SK-N-SH (cell line): Measurements from ENCODE around the gene GAS1. TPM values are rescaled to one million over a fixed set of nuclear protein-coding genes. Genes with fewer than 3 reads are reported as not detected.

ENCODE experiments used
- CTCF ChIA-PET: fragments of 300-600, 350-600 bp; formaldehyde crosslinking; extraction: SDS; loops from one replicate; lab custom pipeline; 2021; lab: Yijun Ruan, JAX
- POLR2A ChIA-PET: fragments of 350-600 bp; sonication (Branson Sonifier 250); formaldehyde crosslinking; extraction: SDS; loops from one replicate; lab custom pipeline; 2020; ENCODE audit warnings: antibody characterized with exemption, inconsistent platforms; lab: Yijun Ruan, JAX
- DNase-seq: peaks from one replicate; pipeline ENCODE4 v3.0.0; 2012
- H2AFZ ChIP-seq: fragments of 200-600 bp; sonication (generic); 2 replicates; pipeline ENCODE4 v1.8.1; 2016; ENCODE audit warnings: antibody characterized with exemption, mild to moderate bottlenecking, low read depth
- H3F3A ChIP-seq: fragments of 200-600 bp; sonication (generic); replicated peaks from 2 replicates; pipeline ENCODE3; 2016; ENCODE audit warnings: antibody characterized with exemption, mild to moderate bottlenecking; ENCODE audit not compliant: insufficient read depth
- H3K27ac ChIP-seq, 2 experiments: fragments of 200-500 bp in 1 of 2; fragments of 200-600 bp in 1 of 2; sonication (Bioruptor generic) in 1 of 2; sonication (generic), shearing (Covaris generic) in 1 of 2; 2 replicates each; pipeline versions ENCODE4 v1.5.1 to v1.6.1; 2014 to 2016; ENCODE audit warnings: low read depth in 2 of 2, inconsistent platforms in 1 of 2, low read length in 1 of 2, mild to moderate bottlenecking in 1 of 2, mixed read lengths in 1 of 2
- H3K27me3 ChIP-seq: fragments of 200-600 bp; sonication (generic), shearing (Covaris generic); 2 replicates; pipeline ENCODE4 v1.6.1; 2016; ENCODE audit warnings: mixed run types; ENCODE audit not compliant: insufficient read depth
- H3K36me3 ChIP-seq, 2 experiments: fragments of 200-500 bp in 1 of 2; fragments of 200-600 bp in 1 of 2; sonication (Bioruptor generic) in 1 of 2; sonication (generic) in 1 of 2; replicated peaks in 1 of 2; 2 replicates each; pipeline versions ENCODE3 to v1.5.1; 2014 to 2016; ENCODE audit warnings: low read length in 1 of 2, mild to moderate bottlenecking in 1 of 2; ENCODE audit not compliant: insufficient read depth in 2 of 2, control insufficient read depth in 1 of 2
- H3K4me1 ChIP-seq, 2 experiments: fragments of 200-500 bp in 1 of 2; fragments of 200-600 bp in 1 of 2; sonication (Bioruptor generic) in 1 of 2; sonication (generic), shearing (Covaris generic) in 1 of 2; 2 replicates each; pipeline versions ENCODE4 v1.5.1 to v1.6.1; 2014 to 2016; ENCODE audit warnings: low read depth in 1 of 2, low read length in 1 of 2, mixed run types in 1 of 2; ENCODE audit not compliant: insufficient read depth in 2 of 2, control insufficient read depth in 1 of 2
- H3K4me2 ChIP-seq: fragments of 200-600 bp; sonication (generic), shearing (Covaris generic); 2 replicates; pipeline ENCODE4 v1.6.1; 2017; ENCODE audit warnings: mixed run types
- H3K4me3 ChIP-seq, 2 experiments: fragments of 200-500 bp in 1 of 2; fragments of 200-600 bp in 1 of 2; sonication (Bioruptor generic) in 1 of 2; sonication (generic), shearing (Covaris generic) in 1 of 2; 2 replicates each; pipeline versions ENCODE4 v1.5.1 to v1.8.1; 2014 to 2016; ENCODE audit warnings: low read depth in 2 of 2, inconsistent platforms in 1 of 2, low read length in 1 of 2, mild to moderate bottlenecking in 1 of 2, mixed read lengths in 1 of 2, moderate library complexity in 1 of 2
- H3K79me2 ChIP-seq: fragments of 200-600 bp; sonication (generic); 2 replicates; pipeline ENCODE4 v1.8.1; 2017; ENCODE audit warnings: mild to moderate bottlenecking; ENCODE audit not compliant: insufficient read depth
- H3K9ac ChIP-seq: fragments of 200-600 bp; sonication (generic); 2 replicates; pipeline ENCODE4 v1.6.1; 2017; ENCODE audit warnings: mixed run types
- H3K9me2 ChIP-seq: fragments of 200-600 bp; sonication (generic); 2 replicates; pipeline ENCODE4 v1.6.1; 2017; ENCODE audit warnings: mixed run types
- H3K9me3 ChIP-seq: fragments of 200-600 bp; sonication (generic); 2 replicates; pipeline ENCODE4 v1.6.1; 2017; ENCODE audit warnings: mixed run types, mild to moderate bottlenecking, moderate library complexity
- H4K20me1 ChIP-seq: fragments of 200-600 bp; sonication (generic); 2 replicates; pipeline ENCODE4 v1.6.1; 2017; ENCODE audit warnings: mild to moderate bottlenecking, mixed run types; ENCODE audit not compliant: insufficient read depth
- CHD2 ChIP-seq: fragments of 150-350 bp; IDR thresholded peaks from 2 replicates; pipeline ENCODE4 v1.6.1; 2018; ENCODE audit warnings: low read length; ENCODE audit not compliant: partially characterized antibody
- CTCF ChIP-seq: fragments of 200-600 bp; sonication (generic); IDR thresholded peaks from 2 replicates; pipeline ENCODE4 v1.6.1; 2017; ENCODE audit warnings: antibody characterized with exemption, mild to moderate bottlenecking, moderate library complexity
- EP300 ChIP-seq, 2 experiments: IDR thresholded peaks; 2 replicates each; pipeline versions ENCODE4 v1.4.0 to v1.6.1; 2012; ENCODE audit warnings: borderline replicate concordance in 1 of 2, low read depth in 1 of 2, low read length in 1 of 2
- EZH2phosphoT487 ChIP-seq: fragments of 200-600 bp; sonication (generic); IDR thresholded peaks from 2 replicates; pipeline ENCODE4 v1.6.1; 2017; ENCODE audit warnings: low read depth, mixed run types, mild to moderate bottlenecking, antibody characterized with exemption, moderate library complexity, borderline replicate concordance
- FOSL2 ChIP-seq: IDR thresholded peaks from 2 replicates; pipeline ENCODE4 v1.4.0; 2012; ENCODE audit warnings: low read depth, mild to moderate bottlenecking, moderate library complexity, borderline replicate concordance
- FOXM1 ChIP-seq: IDR thresholded peaks from 2 replicates; pipeline ENCODE4 v1.4.0; 2012; ENCODE audit warnings: low read depth, mild to moderate bottlenecking
- GABPA ChIP-seq: IDR thresholded peaks from 2 replicates; pipeline ENCODE4 v1.4.0; 2012; ENCODE audit warnings: low read depth, mild to moderate bottlenecking
- GATA2 ChIP-seq: sonication (generic); formaldehyde crosslinking; IDR thresholded peaks from 2 replicates; pipeline ENCODE4 v1.5.0; 2020; ENCODE audit warnings: mild to moderate bottlenecking, missing genetic modification reagents
- MEF2A ChIP-seq: IDR thresholded peaks from 2 replicates; pipeline ENCODE4 v1.4.0; 2012; ENCODE audit warnings: low read depth, borderline replicate concordance
- MXI1 ChIP-seq: IDR thresholded peaks from 2 replicates; pipeline ENCODE4 v1.6.1; 2012; ENCODE audit warnings: mild to moderate bottlenecking, low read depth, low read length, improper control_type of control experiment
- NFIC ChIP-seq: IDR thresholded peaks from 2 replicates; pipeline ENCODE4 v1.4.0; 2012; ENCODE audit warnings: borderline replicate concordance
- NRF1 ChIP-seq: IDR thresholded peaks from 2 replicates; pipeline ENCODE4 v1.6.1; 2012; ENCODE audit warnings: low read depth, mild to moderate bottlenecking, low read length
- PBX3 ChIP-seq: IDR thresholded peaks from 2 replicates; pipeline ENCODE4; 2012
- POLR2AphosphoS5 ChIP-seq: IDR thresholded peaks from 2 replicates; pipeline ENCODE4 v1.6.1; 2012; ENCODE audit warnings: low read depth, low read length
- REST ChIP-seq: IDR thresholded peaks from 2 replicates; pipeline ENCODE4 v1.6.1; 2012; ENCODE audit warnings: mild to moderate bottlenecking, low read depth, low read length, moderate library complexity
- RXRA ChIP-seq: IDR thresholded peaks from 2 replicates; pipeline ENCODE4 v1.4.0; 2012; ENCODE audit warnings: low read depth, mild to moderate bottlenecking, borderline replicate concordance
- TEAD4 ChIP-seq: IDR thresholded peaks from 2 replicates; pipeline ENCODE4 v1.4.0; 2012; ENCODE audit warnings: mild to moderate bottlenecking, borderline replicate concordance; ENCODE audit not compliant: insufficient read depth
- YY1 ChIP-seq: IDR thresholded peaks from 2 replicates; pipeline ENCODE4 v1.4.0; 2012; ENCODE audit warnings: low read depth, mild to moderate bottlenecking
- WGBS: methylation state at CpG from one replicate; pipeline ENCODE4 v1.1.6; 2017; ENCODE audit warnings: low lambda C conversion rate; 5-methylcytosine and 5-hydroxymethylcytosine counted together
- polyA plus RNA-seq, 3 experiments: library from polyadenylated mRNA; depleted of rRNA; stranded (reverse); fragments of >200 nt; gene quantifications; 2 replicates each; pipeline ENCODE4 v1.2.3, GENCODE V29; 2012
- TF ChIP-seq, protein P1 (sequence below): IDR thresholded peaks from 2 replicates; pipeline ENCODE4 v1.4.0; 2012; ENCODE audit warnings: low read depth
- TF ChIP-seq, protein P2 (sequence below): fragments of 150-350 bp; IDR thresholded peaks from 2 replicates; pipeline ENCODE4 v1.6.1; 2016; ENCODE audit warnings: mild to moderate bottlenecking, low read depth, low read length

Gene GAS1
- polyA plus RNA-seq, 1 of the 3 experiments (the other 2 are of a cell fraction): 37.8 TPM

DNA sequence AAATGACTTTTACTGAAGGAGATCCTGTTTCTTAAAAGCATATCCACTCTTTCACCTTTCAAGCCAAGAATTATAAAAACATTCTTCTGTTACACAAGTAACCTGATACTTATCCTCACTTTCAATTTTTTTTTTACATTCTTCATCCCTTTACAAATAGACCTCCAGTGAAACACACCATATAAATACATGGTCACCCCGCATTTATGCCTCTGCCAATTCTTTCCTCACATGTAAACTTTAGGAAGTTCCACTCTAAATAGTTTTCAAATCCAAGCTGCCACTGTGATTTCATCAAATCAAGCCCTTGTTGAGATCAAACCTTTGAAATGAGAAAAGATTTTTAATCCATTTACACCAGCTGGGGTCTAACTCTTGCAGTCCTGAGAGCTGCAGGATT, 40.0 kb downstream of the GAS1 start:
- no peaks in the 10 kb centered on the region for H3K79me2 ChIP-seq
- CTCF ChIA-PET: interaction anchor here (0.8 kb wide), 1 partner anchor 22 kb away, joined by 3 read pairs; no protein-coding TSS in a partner anchor
- H3K27me3 ChIP-seq: no peaks in the 10 kb centered on the region
- no peak overlapping the region for H3K27ac ChIP-seq
- H3K36me3 ChIP-seq: no peaks in the 10 kb centered on the region
- H2AFZ ChIP-seq: no peak overlapping the region
- TF ChIP-seq, protein P1, sequence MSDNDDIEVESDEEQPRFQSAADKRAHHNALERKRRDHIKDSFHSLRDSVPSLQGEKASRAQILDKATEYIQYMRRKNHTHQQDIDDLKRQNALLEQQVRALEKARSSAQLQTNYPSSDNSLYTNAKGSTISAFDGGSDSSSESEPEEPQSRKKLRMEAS: no peak
- no peak for TF ChIP-seq FOXM1
- no peak for TF ChIP-seq TEAD4
- TF ChIP-seq GATA2 (CRISPR knock-in tag): no peak
- TF ChIP-seq POLR2AphosphoS5: no peak
- no peak for TF ChIP-seq NFIC
- no peak for TF ChIP-seq EZH2phosphoT487
- TF ChIP-seq MEF2A: no peak
- no peak for TF ChIP-seq MXI1
- TF ChIP-seq GABPA: no peak
- no peak for TF ChIP-seq REST
- TF ChIP-seq NRF1: no peak
- no peak for TF ChIP-seq FOSL2
- TF ChIP-seq CTCF: no peak
- TF ChIP-seq, protein P2, sequence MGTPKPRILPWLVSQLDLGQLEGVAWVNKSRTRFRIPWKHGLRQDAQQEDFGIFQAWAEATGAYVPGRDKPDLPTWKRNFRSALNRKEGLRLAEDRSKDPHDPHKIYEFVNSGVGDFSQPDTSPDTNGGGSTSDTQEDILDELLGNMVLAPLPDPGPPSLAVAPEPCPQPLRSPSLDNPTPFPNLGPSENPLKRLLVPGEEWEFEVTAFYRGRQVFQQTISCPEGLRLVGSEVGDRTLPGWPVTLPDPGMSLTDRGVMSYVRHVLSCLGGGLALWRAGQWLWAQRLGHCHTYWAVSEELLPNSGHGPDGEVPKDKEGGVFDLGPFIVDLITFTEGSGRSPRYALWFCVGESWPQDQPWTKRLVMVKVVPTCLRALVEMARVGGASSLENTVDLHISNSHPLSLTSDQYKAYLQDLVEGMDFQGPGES: no peak
- no peak for TF ChIP-seq PBX3
- TF ChIP-seq YY1: no peak
- TF ChIP-seq CHD2: no peak
- no peak for TF ChIP-seq EP300 (IDR thresholded peaks at IDR 0.05; ENCODE audit: borderline replicate concordance in 1 of 2, low read depth in 1 of 2, low read length in 1 of 2)
- no peak for TF ChIP-seq RXRA
- no peaks in the 10 kb centered on the region for H3K9me2 ChIP-seq
- H4K20me1 ChIP-seq: no peaks in the 10 kb centered on the region
- no peak overlapping the region for H3K9ac ChIP-seq
- no peaks in the 10 kb centered on the region for H3F3A ChIP-seq
- POLR2A ChIA-PET: no interaction called here
- 55% methylated on average over 1 of the region's 1 CpG for WGBS
- no peak for DNase-seq
- H3K4me3 ChIP-seq: no peak overlapping the region
- H3K4me1 ChIP-seq: peaks cover 0 to 9% of the 10 kb centered on the region in 2 experiments; a peak in 1 of 4 replicates
- H3K9me3 ChIP-seq: no peaks in the 10 kb centered on the region
- no peak overlapping the region for H3K4me2 ChIP-seq
